Smooth muscle cell (in vitro differentiated cells): ENCODE measurements around the gene ITGAE. TPM values are rescaled to one million over a fixed set of nuclear protein-coding genes. Genes with fewer than 3 reads are reported as not detected.
"Not testable (repeated sequence)": the region's sequence is repeated elsewhere in the genome, so short reads cannot be mapped to it uniquely, and the experiment has no call there.

Experiments used
- DNase-seq: peaks from one replicate; lab custom pipeline; 2025; ENCODE audit not compliant: unreplicated experiment; lab: John Stamatoyannopoulos, UW
- H2AFZ ChIP-seq: fragments of 200-600 bp; sonication (generic); 2 replicates; pipeline ENCODE4 v1.6.0; 2016; ENCODE audit warnings: antibody characterized with exemption, low read depth, mild to moderate bottlenecking
- H3F3A ChIP-seq: fragments of 200-600 bp; sonication (generic); 2 replicates; pipeline ENCODE4 v1.6.0; 2017; ENCODE audit warnings: antibody characterized with exemption, low read depth
- H3K27ac ChIP-seq: fragments of 200-600 bp; sonication (generic); 2 replicates; pipeline ENCODE4 v1.5.1; 2016; ENCODE audit warnings: low read depth, mild to moderate bottlenecking
- H3K27me3 ChIP-seq: fragments of 200-600 bp; sonication (generic); 2 replicates; pipeline ENCODE4 v1.6.1; 2016; ENCODE audit warnings: low read depth, mild to moderate bottlenecking
- H3K36me3 ChIP-seq: fragments of 200-600 bp; sonication (generic); 2 replicates; pipeline ENCODE4 v1.5.1; 2016; ENCODE audit warnings: low read depth
- H3K4me1 ChIP-seq: fragments of 200-600 bp; sonication (generic); 2 replicates; pipeline ENCODE4 v1.5.1; 2016; ENCODE audit warnings: low read depth
- H3K4me2 ChIP-seq: fragments of 200-600 bp; sonication (generic); 2 replicates; pipeline ENCODE4 v1.6.0; 2016; ENCODE audit warnings: mild to moderate bottlenecking
- H3K4me3 ChIP-seq: fragments of 200-600 bp; sonication (generic); 2 replicates; pipeline ENCODE4 v1.5.1; 2016; ENCODE audit warnings: mild to moderate bottlenecking
- H3K79me2 ChIP-seq: fragments of 200-600 bp; sonication (generic); 2 replicates; pipeline ENCODE4 v1.6.0; 2016; ENCODE audit warnings: low read depth, mild to moderate bottlenecking
- H3K9ac ChIP-seq: fragments of 200-600 bp; sonication (generic); 2 replicates; pipeline ENCODE4 v1.6.0; 2016; ENCODE audit warnings: low read depth
- H3K9me3 ChIP-seq: fragments of 200-600 bp; sonication (generic); replicated peaks from 2 replicates; pipeline ENCODE4 v1.5.1; 2016; ENCODE audit warnings: low read depth
- H4K20me1 ChIP-seq: fragments of 200-600 bp; sonication (generic); 2 replicates; pipeline ENCODE4 v1.6.0; 2016; ENCODE audit warnings: low read depth
- CTCF ChIP-seq: fragments of 200-600 bp; sonication (generic); IDR thresholded peaks from 2 replicates; pipeline ENCODE4 v1.5.1; 2017; ENCODE audit warnings: borderline replicate concordance, mild to moderate bottlenecking, antibody characterized with exemption; ENCODE audit not compliant: insufficient read depth, poor library complexity, severe bottlenecking
- WGBS: methylation state at CpG from one replicate; pipeline ENCODE4 v1.1.7; 2016; ENCODE audit warnings: low lambda C conversion rate; 5-methylcytosine and 5-hydroxymethylcytosine counted together
- polyA plus RNA-seq: library from polyadenylated mRNA; unstranded; fragments of >200 nt; fragmentation: Nextera tagmentation; extraction: Ambion mirVana; gene quantifications from 2 replicates; pipeline ENCODE4 v1.2.1, GENCODE V29; 2016
- total RNA-seq: library from RNA; depleted of rRNA; stranded (reverse); fragments of >200 nt; gene quantifications from 2 replicates; pipeline ENCODE4 v1.2.3, GENCODE V29; 2014

Gene ITGAE
- total and polyA plus RNA-seq, 2 experiments from 2014 or later = 43.8 to 66.7 TPM

- DNase-seq = no peak
- H3K27me3 ChIP-seq = no peaks in the 10 kb centered on the region
- H3K27ac ChIP-seq = peak overlapping the region; percentile 55
- H3K36me3 ChIP-seq = no peaks in the 10 kb centered on the region
- no peak overlapping the region for H2AFZ ChIP-seq
- H3K9me3 ChIP-seq = no peaks in the 10 kb centered on the region
- H3K4me1 ChIP-seq = peaks cover 10% of the 10 kb centered on the region
- H3K4me2 ChIP-seq = peak overlapping the region; percentile 41
- H3K9ac ChIP-seq = no peak overlapping the region
- no peaks in the 10 kb centered on the region for H4K20me1 ChIP-seq
- no peaks in the 10 kb centered on the region for H3K79me2 ChIP-seq
- no peak for TF ChIP-seq CTCF
- H3K4me3 ChIP-seq = no peak overlapping the region
- no peaks in the 10 kb centered on the region for H3F3A ChIP-seq
- 54% methylated on average over 15 of the region's 16 CpGs for WGBS
Observed at GRCh38 chr17:3738562-3739295, 62.3 kb downstream of the ITGAE start.

GRCh38 chr17:3735515-3735914 lies 65.5 kb downstream of the ITGAE start:
- Histone ChIP-seq H3K27ac (no peak overlapping the region), H4K20me1 (no peaks in the 10 kb centered on the region), H3K27me3 (no peaks in the 10 kb centered on the region), H3F3A (peaks cover 3% of the 10 kb centered on the region), H3K79me2 (no peaks in the 10 kb centered on the region), H2AFZ (no peak overlapping the region), H3K4me2 (no peak overlapping the region), H3K9ac (no peak overlapping the region), H3K9me3 (no peaks in the 10 kb centered on the region), H3K36me3 (no peaks in the 10 kb centered on the region), H3K4me1 (peaks cover 10% of the 10 kb centered on the region), H3K4me3 (no peak overlapping the region)
- WGBS = 96% methylated on average over 8 of the region's 8 CpGs
- DNase-seq = no peak
- TF ChIP-seq CTCF = no peak

GRCh38 chr17:3734911-3735276 lies 66.1 kb downstream of the ITGAE start:
- not testable (repeated sequence) for H3K9ac ChIP-seq, H3F3A ChIP-seq, H2AFZ ChIP-seq, DNase-seq, H3K4me3 ChIP-seq, H4K20me1 ChIP-seq, H3K36me3 ChIP-seq, H3K9me3 ChIP-seq, H3K27ac ChIP-seq, H3K79me2 ChIP-seq, H3K27me3 ChIP-seq, H3K4me2 ChIP-seq, H3K4me1 ChIP-seq
- 97% methylated on average over 10 of the region's 10 CpGs for WGBS

GRCh38 chr17:3732210-3732621 lies 68.8 kb downstream of the ITGAE start:
- Histone ChIP-seq H3K9me3 (no peaks in the 10 kb centered on the region), H3K4me3 (no peak overlapping the region), H3K9ac (no peak overlapping the region), H3K27ac (no peak overlapping the region), H3K27me3 (no peaks in the 10 kb centered on the region), H2AFZ (no peak overlapping the region), H3K4me2 (no peak overlapping the region), H4K20me1 (no peaks in the 10 kb centered on the region), H3K36me3 (no peaks in the 10 kb centered on the region), H3K4me1 (no peaks in the 10 kb centered on the region), H3K79me2 (no peaks in the 10 kb centered on the region), H3F3A (peaks cover 3% of the 10 kb centered on the region)
- no peak for TF ChIP-seq CTCF
- WGBS = 73% methylated on average over 9 of the region's 9 CpGs
- no peak for DNase-seq
